HAP-1 (cell line): Measurements from ENCODE around the gene ATP6V0E1.

ENCODE experiments used
- DNase-seq, 2 experiments: peaks; one replicate each; pipeline ENCODE4 v3.0.0-alpha.2; 2016 to 2020; ENCODE audit warnings: low spot score in 2 of 2
- H3K27me3 ChIP-seq: fragments of 250-450 bp; sonication (Bioruptor Pico); 2 replicates; pipeline ENCODE4 v1.5.1; 2020; ENCODE audit warnings: low read depth, mild to moderate bottlenecking, moderate library complexity
- H3K36me3 ChIP-seq: fragments of 250-450 bp; sonication (Bioruptor Pico); replicated peaks from 2 replicates; pipeline ENCODE4 v1.5.1; 2020; ENCODE audit warnings: mild to moderate bottlenecking
- H3K4me1 ChIP-seq: fragments of 250-450 bp; sonication (Bioruptor Pico); 2 replicates; pipeline ENCODE4 v1.5.1; 2020; ENCODE audit warnings: mild to moderate bottlenecking
- H3K4me3 ChIP-seq: fragments of 250-450 bp; sonication (Bioruptor Pico); 2 replicates; pipeline ENCODE4 v1.5.1; 2020; ENCODE audit warnings: mild to moderate bottlenecking, moderate library complexity
- H3K9me3 ChIP-seq: fragments of 250-450 bp; sonication (Bioruptor Pico); 2 replicates; pipeline ENCODE4 v1.5.1; 2020; ENCODE audit warnings: mild to moderate bottlenecking, moderate library complexity
- in situ Hi-C: fragments of 300-500 bp; cut with MboI; formaldehyde crosslinking; loops from 3 replicates; pipeline ENCODE4 v1.14.3; 2020; ENCODE audit warnings: low sequenced_read_pairs, inconsistent platforms, mixed read lengths

ATP6V0E1 gene

DNA sequence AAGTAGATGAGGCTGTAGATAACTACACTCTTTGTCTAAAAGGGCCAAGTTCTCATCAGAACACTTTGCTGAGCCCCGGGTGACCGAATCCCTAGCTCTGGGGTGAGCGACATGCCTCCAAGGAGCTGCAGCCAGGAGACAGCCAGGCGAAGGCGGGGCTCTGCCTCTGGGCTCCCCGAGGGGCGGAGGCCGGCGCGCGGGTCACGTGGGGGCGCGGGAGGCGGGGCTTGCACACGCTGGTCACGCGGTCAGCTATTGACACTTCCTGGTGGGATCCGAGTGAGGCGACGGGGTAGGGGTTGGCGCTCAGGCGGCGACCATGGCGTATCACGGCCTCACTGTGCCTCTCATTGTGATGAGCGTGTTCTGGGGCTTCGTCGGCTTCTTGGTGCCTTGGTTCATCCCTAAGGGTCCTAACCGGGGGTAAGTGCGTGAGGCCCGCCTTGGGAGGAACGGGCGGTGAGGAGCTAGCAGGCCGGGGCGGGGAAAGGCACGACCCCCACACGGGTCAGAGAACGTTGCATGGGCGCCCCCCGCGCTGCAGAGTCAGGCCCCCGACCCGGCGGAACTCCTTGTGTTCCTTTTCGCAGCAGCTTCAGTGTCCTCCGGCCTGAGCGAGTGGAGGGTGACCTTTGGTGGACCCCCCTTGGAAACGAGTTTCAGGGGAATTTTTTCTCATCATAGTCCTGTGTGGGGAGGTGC lies at the start of gene ATP6V0E1:
TSS of gene ATP6V0E1 (plus strand) at position 230 of the 702 bp plus-strand sequence. CDS start at position 320, 90 bp downstream.
- no peaks in the 10 kb centered on the region for H3K9me3 ChIP-seq
- H3K4me1 ChIP-seq = peaks cover 7% of the 10 kb centered on the region
- in situ Hi-C loops = loop anchor here (5.0 to 25.0 kb wide), 4 partner anchors 74 to 604 kb away; partner anchors contain the start of genes BNIP1 and CREBRF
- peaks cover 27% of the 10 kb centered on the region for H3K36me3 ChIP-seq
- H3K4me3 ChIP-seq = peak within 1 kb of the TSS; percentile 78
- peak; percentile 92 to 98 for DNase-seq
- H3K27me3 ChIP-seq = no peaks in the 10 kb centered on the region

DNA sequence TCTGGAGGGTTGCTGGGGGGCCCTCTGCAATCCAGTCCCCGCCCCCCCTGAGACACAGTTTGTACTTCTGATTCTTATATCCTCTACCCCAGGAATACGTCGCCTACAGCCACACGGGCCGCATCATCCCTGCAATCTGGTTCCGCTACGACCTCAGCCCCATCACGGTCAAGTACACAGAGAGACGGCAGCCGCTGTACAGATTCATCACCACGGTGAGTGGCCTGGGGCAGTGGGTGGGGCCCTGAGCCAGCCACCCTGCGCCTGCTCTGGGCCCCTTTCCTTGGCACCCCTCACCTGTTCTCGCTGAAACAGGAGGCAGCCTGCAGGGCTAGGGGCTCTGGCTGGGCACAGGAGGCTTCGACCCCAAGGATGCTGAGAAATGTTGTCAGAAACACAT lies 48.5 kb upstream of the ATP6V0E1 start:
- Histone ChIP-seq H3K4me1 (peaks cover 15% of the 10 kb centered on the region), H3K9me3 (no peaks in the 10 kb centered on the region), H3K27me3 (no peaks in the 10 kb centered on the region), H3K4me3 (no peak overlapping the region), H3K36me3 (peaks cover 12% of the 10 kb centered on the region; the same call in 1 of the 2 replicates)
- in situ Hi-C loops = no loop called here
- peak in 1 of 2 experiments; percentile 76 for DNase-seq

DNA sequence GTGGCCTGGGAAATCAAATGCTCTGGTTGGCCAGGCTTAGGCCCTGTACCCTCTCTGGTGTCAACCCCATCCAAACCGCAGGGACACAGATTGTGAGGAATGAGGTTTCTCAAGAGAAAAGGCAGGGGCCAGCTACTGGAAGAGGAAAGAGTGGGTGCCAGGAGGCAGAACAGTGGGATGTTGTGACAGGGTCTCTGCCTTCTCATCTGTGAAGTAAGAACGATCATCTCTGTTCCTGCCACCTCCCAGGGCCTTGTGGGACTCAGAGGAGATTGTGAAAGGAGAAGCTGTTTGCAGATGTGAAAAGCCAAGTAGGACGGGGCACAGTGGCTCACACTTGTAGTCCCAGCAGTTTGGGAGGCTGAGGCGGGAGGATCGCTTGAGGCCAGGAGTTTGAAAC lies 47.2 kb upstream of the ATP6V0E1 start:
- H3K27me3 ChIP-seq = no peaks in the 10 kb centered on the region
- H3K4me1 ChIP-seq = peaks cover 15% of the 10 kb centered on the region
- H3K9me3 ChIP-seq = no peaks in the 10 kb centered on the region
- peaks cover 12% of the 10 kb centered on the region; the same call in 1 of the 2 replicates for H3K36me3 ChIP-seq
- H3K4me3 ChIP-seq = no peak overlapping the region
- in situ Hi-C loops = no loop called here
- DNase-seq = no peak

DNA sequence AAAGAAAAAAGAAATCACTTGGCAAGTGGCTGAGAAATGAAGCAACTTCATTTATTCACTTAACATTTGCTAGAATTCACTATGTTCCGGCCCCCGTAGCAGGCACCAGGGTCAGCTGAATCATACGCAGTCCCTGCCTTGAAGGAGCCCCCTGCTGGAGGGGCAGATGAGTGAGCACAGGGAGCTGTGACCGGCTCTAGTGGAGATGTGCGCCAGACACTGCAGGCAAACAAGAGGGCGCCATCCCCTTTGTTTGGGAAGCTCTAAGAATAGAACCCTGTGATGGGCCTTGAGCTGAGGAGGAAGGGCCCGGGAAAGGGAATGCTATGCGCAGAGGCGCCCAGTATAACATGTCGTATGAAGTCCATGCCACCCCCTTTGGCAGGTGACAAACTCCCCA lies 44.5 kb upstream of the ATP6V0E1 start:
- no peaks in the 10 kb centered on the region for H3K9me3 ChIP-seq
- no peak overlapping the region for H3K4me3 ChIP-seq
- H3K36me3 ChIP-seq = peaks cover 12% of the 10 kb centered on the region; the same call in 1 of the 2 replicates
- DNase-seq = peak in 1 of 2 experiments; percentile 52
- in situ Hi-C loops = no loop called here
- H3K4me1 ChIP-seq = peaks cover 22% of the 10 kb centered on the region
- no peaks in the 10 kb centered on the region for H3K27me3 ChIP-seq

DNA sequence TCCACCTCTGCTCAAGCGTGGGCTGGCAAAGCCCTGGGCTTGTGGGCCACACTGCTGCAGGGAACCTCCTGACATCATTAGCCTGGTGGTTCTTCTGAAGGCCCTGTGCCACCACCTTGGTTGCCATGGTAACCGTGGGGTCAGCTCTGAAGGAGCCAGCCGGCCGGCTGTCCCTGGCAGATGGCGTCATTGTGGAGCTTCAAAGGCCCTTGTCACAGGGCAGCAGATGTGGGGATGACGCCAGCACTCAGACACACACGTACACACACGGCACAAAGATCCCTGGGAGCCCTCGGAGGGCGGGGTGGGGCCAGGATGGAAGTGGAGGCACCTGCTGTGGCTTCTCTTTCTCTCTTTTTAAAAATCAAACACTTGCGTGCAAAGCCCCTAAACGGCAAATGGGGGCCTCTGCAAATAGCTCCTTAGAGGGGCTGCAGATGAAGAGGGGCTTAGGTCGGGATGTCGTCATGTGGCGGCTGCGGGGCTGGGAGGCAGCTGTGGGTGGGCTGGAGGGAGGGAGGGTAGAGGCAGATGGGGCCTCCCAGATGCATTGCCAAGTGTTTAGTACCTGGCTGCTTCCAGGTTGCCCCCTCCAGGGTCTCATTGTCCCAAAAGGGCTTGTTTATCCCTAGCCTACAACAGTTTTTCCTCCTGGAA lies 43.8 kb upstream of the ATP6V0E1 start:
- Histone ChIP-seq H3K36me3 (peaks cover 12% of the 10 kb centered on the region; the same call in 1 of the 2 replicates), H3K4me1 (peaks cover 18% of the 10 kb centered on the region), H3K27me3 (no peaks in the 10 kb centered on the region), H3K9me3 (no peaks in the 10 kb centered on the region), H3K4me3 (no peak overlapping the region)
- in situ Hi-C loops = no loop called here
- no peak for DNase-seq

DNA sequence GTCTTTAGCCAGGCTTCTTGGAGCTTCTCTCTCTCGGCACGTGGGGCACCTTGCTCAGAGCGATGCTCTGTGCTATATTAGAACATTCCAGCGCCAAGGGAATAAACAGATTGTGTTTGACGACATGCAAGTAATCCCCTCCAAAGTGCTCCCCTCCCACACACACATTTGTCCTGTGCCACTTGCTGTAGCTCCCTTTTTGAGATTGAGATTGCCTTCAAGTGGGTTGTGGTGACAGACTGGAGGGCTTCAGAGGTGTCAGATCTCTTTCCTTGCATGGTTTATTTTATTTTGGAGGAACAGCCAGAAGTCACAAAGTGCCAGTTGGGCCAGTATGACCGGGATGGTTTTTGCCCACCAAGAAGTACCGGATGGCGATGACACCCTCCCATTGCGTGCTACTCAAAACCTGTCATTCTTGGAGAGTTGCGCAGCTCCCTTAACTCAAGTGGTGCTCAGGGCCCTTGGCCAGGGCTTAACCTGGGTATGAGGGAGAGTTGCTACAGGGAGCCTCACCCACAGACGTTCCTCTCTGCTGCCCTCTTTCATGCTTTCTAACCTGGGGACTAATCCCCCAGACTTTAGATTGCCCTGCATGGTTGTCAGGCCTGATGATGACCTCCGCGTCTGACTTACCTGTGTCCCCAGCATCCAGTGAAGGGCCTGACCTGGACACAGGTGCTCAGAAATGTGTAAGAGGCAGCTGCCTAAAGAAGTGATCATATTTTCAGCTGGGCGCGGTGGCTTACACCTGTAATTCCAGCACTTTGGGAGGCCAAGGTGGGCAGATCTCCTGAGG lies 43.1 kb upstream of the ATP6V0E1 start:
- peaks cover 11% of the 10 kb centered on the region for H3K4me1 ChIP-seq
- H3K27me3 ChIP-seq = no peaks in the 10 kb centered on the region
- no peaks in the 10 kb centered on the region for H3K9me3 ChIP-seq
- H3K36me3 ChIP-seq = peaks cover 12% of the 10 kb centered on the region; the same call in 1 of the 2 replicates
- in situ Hi-C loops = no loop called here
- DNase-seq = no peak
- H3K4me3 ChIP-seq = no peak overlapping the region

DNA sequence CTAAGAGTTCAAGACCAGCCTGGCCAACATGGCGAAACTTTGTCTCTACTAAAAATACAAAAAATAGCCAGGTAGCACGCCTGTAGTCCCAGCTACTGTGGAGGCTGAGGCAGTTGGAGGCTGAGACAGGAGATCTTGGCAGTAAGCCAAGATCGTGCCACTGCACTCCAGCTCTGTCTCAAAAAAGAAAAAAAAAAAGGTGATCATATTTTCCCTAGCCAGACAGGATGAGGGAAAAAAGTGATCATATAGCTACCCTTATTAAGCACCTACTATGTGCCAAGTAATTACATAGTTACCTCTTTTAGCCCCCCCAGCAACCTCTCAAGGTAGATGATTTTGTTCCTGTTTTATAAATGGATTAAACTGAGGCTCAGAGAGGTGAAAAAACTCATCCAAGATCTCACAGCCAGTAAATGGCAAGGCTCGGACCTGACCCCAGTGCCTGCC lies 42.5 kb upstream of the ATP6V0E1 start:
- no peak overlapping the region for H3K4me3 ChIP-seq
- in situ Hi-C loops = no loop called here
- no peak for DNase-seq
- H3K4me1 ChIP-seq = peaks cover 7% of the 10 kb centered on the region
- H3K9me3 ChIP-seq = no peaks in the 10 kb centered on the region
- H3K27me3 ChIP-seq = no peaks in the 10 kb centered on the region
- H3K36me3 ChIP-seq = peaks cover 8% of the 10 kb centered on the region; the same call in 1 of the 2 replicates

DNA sequence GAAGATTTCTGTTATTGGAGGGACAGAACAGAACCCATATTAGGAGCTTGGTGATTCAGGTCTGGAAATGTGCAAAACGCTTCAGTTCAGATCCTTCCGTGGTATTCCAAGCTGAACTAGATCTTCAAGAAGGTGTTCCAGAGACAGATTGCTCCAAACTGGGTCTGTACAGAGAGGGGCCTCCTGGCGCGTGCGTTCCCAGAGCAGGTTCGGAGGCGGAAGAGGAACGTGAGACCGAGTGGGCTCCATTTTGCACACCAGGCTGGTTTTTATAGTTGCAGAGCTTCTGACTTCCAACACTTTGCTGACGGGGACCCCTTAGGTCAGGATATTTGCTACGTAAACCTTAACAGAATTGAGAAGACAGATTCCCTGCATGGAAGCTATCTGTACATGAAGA lies 41.0 kb upstream of the ATP6V0E1 start:
- Histone ChIP-seq H3K27me3 (no peaks in the 10 kb centered on the region), H3K4me1 (peaks cover 7% of the 10 kb centered on the region), H3K36me3 (no peaks in the 10 kb centered on the region), H3K4me3 (no peak overlapping the region), H3K9me3 (no peaks in the 10 kb centered on the region)
- in situ Hi-C loops = no loop called here
- no peak for DNase-seq

DNA sequence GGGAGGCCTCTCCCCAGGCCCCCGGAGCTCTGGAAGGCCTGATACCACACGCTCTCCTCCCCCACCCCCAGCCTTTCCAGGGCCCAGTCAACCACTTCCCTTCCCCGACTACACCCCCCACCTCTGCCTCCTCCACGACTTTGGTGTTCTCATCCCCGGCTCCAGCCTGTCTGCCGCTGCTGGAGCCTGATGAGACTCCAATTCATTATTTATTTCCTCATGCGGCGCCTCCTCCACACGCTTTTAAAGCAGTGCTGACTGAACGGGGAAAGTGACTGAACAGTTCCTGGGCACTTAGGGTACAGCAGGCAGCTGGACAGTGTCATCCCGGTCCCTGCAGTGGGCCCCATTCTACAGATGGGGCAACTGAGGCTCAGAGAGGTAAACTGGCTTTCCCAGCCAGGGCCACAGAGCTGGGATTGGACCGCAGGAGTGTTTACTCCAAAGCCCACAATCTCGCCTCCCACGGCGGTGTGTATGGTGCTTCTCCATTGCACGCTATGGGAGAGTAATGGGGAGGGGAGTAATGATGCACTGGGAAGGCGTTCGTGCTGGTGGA lies 40.2 kb upstream of the ATP6V0E1 start:
- Histone ChIP-seq H3K36me3 (no peaks in the 10 kb centered on the region), H3K27me3 (no peaks in the 10 kb centered on the region), H3K4me1 (peaks cover 7% of the 10 kb centered on the region), H3K9me3 (no peaks in the 10 kb centered on the region), H3K4me3 (no peak overlapping the region)
- DNase-seq = peak; percentile 21 to 40
- in situ Hi-C loops = no loop called here

DNA sequence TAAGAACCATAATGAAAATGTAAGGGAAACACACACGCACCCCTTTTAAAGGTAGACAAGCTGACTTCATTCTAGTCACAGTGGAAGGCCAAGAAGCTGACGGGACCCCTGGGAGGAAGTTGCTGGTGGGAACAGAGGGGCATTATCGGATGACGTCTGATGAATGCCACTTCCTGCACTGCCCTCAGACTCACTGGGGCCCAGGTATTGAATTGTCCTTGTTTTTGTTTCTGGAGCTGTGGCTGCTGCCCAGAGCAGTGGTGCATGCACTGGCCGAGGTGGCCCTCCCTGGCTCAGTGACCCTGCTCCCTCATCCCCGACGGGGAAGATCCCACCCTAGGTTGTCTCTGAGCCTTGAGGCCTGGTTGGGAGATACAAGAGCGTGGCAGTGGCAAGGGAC lies 39.7 kb upstream of the ATP6V0E1 start:
- in situ Hi-C loops = no loop called here
- DNase-seq = no peak
- Histone ChIP-seq H3K4me1 (peaks cover 7% of the 10 kb centered on the region), H3K36me3 (no peaks in the 10 kb centered on the region), H3K27me3 (no peaks in the 10 kb centered on the region), H3K9me3 (no peaks in the 10 kb centered on the region), H3K4me3 (no peak overlapping the region)

DNA sequence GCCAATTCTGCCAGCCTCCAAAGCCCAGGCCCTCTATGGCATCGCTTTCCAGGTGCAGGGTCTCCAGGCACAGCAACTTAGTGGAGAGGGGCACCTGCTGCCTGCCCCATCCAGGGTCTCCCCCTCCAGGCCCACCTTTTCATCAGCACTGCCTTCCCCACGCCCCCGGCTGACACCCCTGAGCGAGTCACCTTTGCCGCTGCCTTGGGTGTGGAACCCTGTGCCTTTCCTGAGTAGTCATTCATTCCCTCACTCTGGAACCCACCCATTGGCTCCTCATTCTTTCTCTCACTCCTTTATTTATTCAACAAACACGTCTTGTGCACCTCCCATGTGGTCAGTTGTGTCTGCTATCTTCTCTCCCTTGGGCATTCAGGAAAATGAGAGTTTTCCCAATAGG lies 38.8 kb upstream of the ATP6V0E1 start:
- in situ Hi-C loops = no loop called here
- DNase-seq = no peak
- H3K4me3 ChIP-seq = no peak overlapping the region
- no peaks in the 10 kb centered on the region for H3K36me3 ChIP-seq
- H3K27me3 ChIP-seq = no peaks in the 10 kb centered on the region
- no peaks in the 10 kb centered on the region for H3K9me3 ChIP-seq
- peaks cover 7% of the 10 kb centered on the region for H3K4me1 ChIP-seq

DNA sequence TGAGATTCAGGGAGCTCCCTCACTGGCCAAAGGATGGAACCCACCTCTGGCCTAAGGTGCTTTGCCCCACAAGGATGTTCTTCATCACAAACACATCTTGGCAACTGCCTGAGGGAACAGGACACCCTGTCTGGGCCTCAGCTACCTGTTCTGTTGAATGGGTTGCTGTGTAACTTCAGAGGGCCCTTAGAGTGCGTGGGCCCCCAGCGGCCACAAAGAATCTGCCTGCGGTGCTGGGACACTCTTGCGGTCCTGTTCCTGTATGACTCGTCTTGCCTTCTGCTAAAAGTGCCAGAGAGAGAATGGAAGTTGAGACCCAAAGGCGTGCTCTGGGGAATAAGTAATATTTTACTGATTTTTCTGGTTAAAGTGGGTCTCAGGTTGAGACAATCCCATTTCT lies 38.4 kb upstream of the ATP6V0E1 start:
- Histone ChIP-seq H3K9me3 (no peaks in the 10 kb centered on the region), H3K4me3 (no peak overlapping the region), H3K27me3 (no peaks in the 10 kb centered on the region), H3K4me1 (peaks cover 7% of the 10 kb centered on the region), H3K36me3 (no peaks in the 10 kb centered on the region)
- DNase-seq = no peak
- in situ Hi-C loops = no loop called here

DNA sequence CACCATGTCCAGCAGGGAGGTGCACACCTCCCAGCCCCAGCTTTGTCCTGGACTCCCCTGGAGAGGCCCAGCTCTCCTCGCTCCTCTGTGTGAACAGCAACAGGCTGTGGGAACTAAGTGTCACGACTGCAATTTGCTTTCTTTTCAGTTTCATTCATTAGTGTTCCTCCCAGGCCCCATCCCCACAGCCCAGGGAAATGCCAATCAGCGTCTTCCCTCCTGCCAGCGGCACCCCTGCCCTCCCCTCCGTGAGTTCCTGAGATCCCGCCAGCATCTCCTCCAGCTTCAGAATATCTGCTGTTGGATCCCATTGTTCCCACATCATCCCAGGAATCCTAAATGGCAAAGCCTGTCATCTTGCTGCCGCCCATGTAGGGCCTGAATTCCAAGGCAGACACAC lies 37.4 kb upstream of the ATP6V0E1 start:
- in situ Hi-C loops = no loop called here
- Histone ChIP-seq H3K9me3 (no peaks in the 10 kb centered on the region), H3K36me3 (no peaks in the 10 kb centered on the region), H3K4me1 (peaks cover 7% of the 10 kb centered on the region), H3K27me3 (no peaks in the 10 kb centered on the region), H3K4me3 (no peak overlapping the region)
- DNase-seq = no peak
